ENCODE results near the gene IL1RAPL1. TPM values are rescaled to one million over a fixed set of nuclear protein-coding genes. Genes with fewer than 3 reads are reported as not detected.

IL1RAPL1 gene
- polyA plus RNA-seq, 1 donor from 2014 or later: not detected

DNA sequence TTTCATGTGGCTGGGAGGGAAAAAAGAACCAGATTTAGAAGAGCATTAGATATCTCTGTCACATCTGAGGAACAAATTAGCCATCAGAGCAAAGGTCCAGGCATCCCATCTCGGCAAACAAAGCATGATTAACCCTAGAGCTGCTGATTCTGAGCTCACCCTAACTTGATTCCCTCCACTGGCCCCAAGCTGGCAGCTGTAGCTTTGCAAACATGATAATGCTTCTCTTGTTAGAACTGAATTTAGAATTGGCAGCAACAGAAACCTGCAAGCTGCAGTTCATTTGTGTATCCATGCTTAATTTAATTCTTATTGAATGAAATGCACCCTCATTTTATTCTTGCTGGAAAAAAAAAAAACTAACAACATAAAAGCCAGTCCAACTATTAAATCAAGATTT lies 289.2 kb downstream of the IL1RAPL1 start:
- no peaks in the 10 kb centered on the region for H4K20me1 ChIP-seq (ENCODE audit: insufficient read depth)
- TF ChIP-seq POLR2AphosphoS5 (IDR thresholded peaks at IDR 0.05) (no peak), TAF1 (IDR thresholded peaks at IDR 0.05; ENCODE audit: low read depth) (no peak), MXI1 (conservative IDR thresholded peaks at IDR 0.05; ENCODE audit: poor library complexity, severe bottlenecking) (no peak), REST (IDR thresholded peaks at IDR 0.05; ENCODE audit: borderline replicate concordance) (no peak), RAD21 (conservative IDR thresholded peaks at IDR 0.05) (no peak)
- no peak overlapping the region for H3K27ac ChIP-seq (ENCODE audit: low read length)

DNA sequence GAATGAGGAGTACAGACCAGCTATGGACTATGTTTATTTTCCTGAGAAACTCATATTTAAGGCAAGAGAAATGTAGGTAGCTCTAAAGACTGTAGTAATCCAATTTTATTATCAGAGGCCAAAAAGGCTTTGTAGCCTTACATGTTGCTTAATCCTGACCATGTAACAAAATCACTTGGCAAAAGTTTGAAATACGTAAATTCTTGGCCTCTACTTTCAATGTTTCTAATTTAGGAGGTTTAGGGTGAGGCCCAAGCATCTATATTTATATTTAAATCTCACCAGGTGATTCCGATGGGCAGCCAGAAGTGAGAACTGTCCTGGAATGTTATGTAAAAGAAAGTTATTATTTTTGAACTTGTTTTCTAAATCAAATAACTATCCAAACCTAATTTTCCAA lies 289.7 kb downstream of the IL1RAPL1 start:
- Histone ChIP-seq H3F3A (ENCODE audit: insufficient read depth, low read length, poor library complexity, severe bottlenecking) (no peaks in the 10 kb centered on the region), H3K79me2 (replicated peaks; ENCODE audit: insufficient read depth, low read length) (no peaks in the 10 kb centered on the region), H2AFZ (ENCODE audit: low read depth, low read length) (no peak overlapping the region), H4K20me1 (ENCODE audit: insufficient read depth) (no peaks in the 10 kb centered on the region), H3K27ac (ENCODE audit: low read length) (no peak overlapping the region), H3K4me3 (ENCODE audit: low read length) (no peak overlapping the region), H3K4me2 (ENCODE audit: low read length) (no peak overlapping the region), H3K9ac (ENCODE audit: low read length) (no peak overlapping the region), H3K9me3 (ENCODE audit: low read length) (no peaks in the 10 kb centered on the region), H3K9me2 (ENCODE audit: insufficient read depth, low read length) (no peaks in the 10 kb centered on the region), H3K36me3 (ENCODE audit: insufficient read depth, low read length) (no peaks in the 10 kb centered on the region), H3K27me3 (ENCODE audit: insufficient read depth, low read depth, low read length) (no peaks in the 10 kb centered on the region)
- TF ChIP-seq SMC3 (conservative IDR thresholded peaks at IDR 0.05; ENCODE audit: poor library complexity) (no peak), CTCF (IDR thresholded peaks at IDR 0.05; ENCODE audit: poor library complexity, severe bottlenecking) (no peak), TAF1 (IDR thresholded peaks at IDR 0.05; ENCODE audit: low read depth) (no peak), EP300 (conservative IDR thresholded peaks at IDR 0.05; ENCODE audit: poor library complexity, severe bottlenecking) (no peak), RAD21 (conservative IDR thresholded peaks at IDR 0.05) (no peak), REST (IDR thresholded peaks at IDR 0.05; ENCODE audit: borderline replicate concordance) (no peak)

More for the DNA sequence above, 289.2 kb downstream of the IL1RAPL1 start:
- Histone ChIP-seq H3F3A (ENCODE audit: insufficient read depth, low read length, poor library complexity, severe bottlenecking) (no peaks in the 10 kb centered on the region), H3K4me2 (ENCODE audit: low read length) (no peak overlapping the region), H3K27me3 (ENCODE audit: insufficient read depth, low read depth, low read length) (no peaks in the 10 kb centered on the region), H3K79me2 (replicated peaks; ENCODE audit: insufficient read depth, low read length) (no peaks in the 10 kb centered on the region), H3K36me3 (ENCODE audit: insufficient read depth, low read length) (no peaks in the 10 kb centered on the region), H3K9ac (ENCODE audit: low read length) (no peak overlapping the region), H3K4me3 (ENCODE audit: low read length) (no peak overlapping the region), H3K9me3 (ENCODE audit: low read length) (no peaks in the 10 kb centered on the region), H3K9me2 (ENCODE audit: insufficient read depth, low read length) (no peaks in the 10 kb centered on the region), H2AFZ (ENCODE audit: low read depth, low read length) (no peak overlapping the region)
